ENCODE results near the gene OR8K5.

OR8K5 gene

GRCh38 chr11:56188602-56189001, 28.5 kb upstream of the OR8K5 start:
- H3K36me3 ChIP-seq (replicated peaks in 1 of 2; ENCODE audit: control insufficient read depth in 2 of 2, insufficient read depth in 2 of 2, low read length in 2 of 2): no peaks in the 10 kb centered on the region
- no peak overlapping the region for H2AK5ac ChIP-seq (ENCODE audit: low read depth, low read length)
- H2BK5ac ChIP-seq (ENCODE audit: low read length): no peak overlapping the region
- peaks cover 0 to 2% of the 10 kb centered on the region in 2 donors for H3K9me3 ChIP-seq (replicated peaks in 1 of 2; ENCODE audit: control insufficient read depth in 2 of 2, insufficient read depth in 1 of 2, low read depth in 1 of 2, low read length in 2 of 2)
- H3K4me3 ChIP-seq (ENCODE audit: low read length in 2 of 2): no peak overlapping the region
- no peak overlapping the region for H2BK120ac ChIP-seq (ENCODE audit: low read depth, low read length)
- H3K4me2 ChIP-seq (ENCODE audit: insufficient read depth, low read length, poor library complexity, severe bottlenecking): no peak overlapping the region
- no peak overlapping the region for H3K23ac ChIP-seq (ENCODE audit: low read depth, low read length, poor library complexity)
- no peak overlapping the region for H3K14ac ChIP-seq (ENCODE audit: low read length)
- H3K4me1 ChIP-seq (ENCODE audit: control insufficient read depth in 2 of 2, insufficient read depth in 1 of 2, low read depth in 1 of 2, low read length in 2 of 2): no peaks in the 10 kb centered on the region
- H4K8ac ChIP-seq (ENCODE audit: low read depth, low read length): no peak overlapping the region
- no peak overlapping the region for H4K91ac ChIP-seq (ENCODE audit: low read depth, low read length, poor library complexity)
- no peak overlapping the region for H3K18ac ChIP-seq (ENCODE audit: low read length)
- H3K9ac ChIP-seq (ENCODE audit: low read depth, low read length, poor library complexity): no peak overlapping the region
- no peaks in the 10 kb centered on the region for H3K79me1 ChIP-seq (ENCODE audit: low read depth, low read length)
- H3K27ac ChIP-seq (replicated peaks; ENCODE audit: low read length): no peak overlapping the region
- H2BK12ac ChIP-seq (ENCODE audit: low read length): no peak overlapping the region
- no peak overlapping the region for H3K4ac ChIP-seq (ENCODE audit: low read length)
- H2BK15ac ChIP-seq (ENCODE audit: low read length): no peak overlapping the region
- no peaks in the 10 kb centered on the region for H3K27me3 ChIP-seq (ENCODE audit: control insufficient read depth in 3 of 3, insufficient read depth in 3 of 3, low read depth in 1 of 3, low read length in 3 of 3)
- no peak overlapping the region for H2AFZ ChIP-seq (ENCODE audit: low read length)
- DNase-seq (ENCODE audit: low spot score): no peak
- WGBS, 2 donors (ENCODE audit: extremely low coverage in 2 of 2, insufficient read length in 2 of 2, insufficient replicate concordance in 1 of 2): no CpG with 5 or more reads among the region's 3 CpGs

GRCh38 chr11:56183459-56183858, 23.3 kb upstream of the OR8K5 start:
- no peak overlapping the region for H2BK5ac ChIP-seq (ENCODE audit: low read length)

GRCh38 chr11:56176318-56176717, 16.2 kb upstream of the OR8K5 start, which contains the start of gene OR5J2:
OR5J2 (plus strand) TSS chr11:56176618; CDS start chr11:56176618, 0 bp downstream.
- no peak within 1 kb of the TSS for H3K4me3 ChIP-seq (ENCODE audit: low read length in 2 of 2)
- no peak within 1 kb of the TSS for H2BK120ac ChIP-seq (ENCODE audit: low read depth, low read length)
- no peak within 1 kb of the TSS for H3K18ac ChIP-seq (ENCODE audit: low read length)
- no peak within 1 kb of the TSS for H2BK12ac ChIP-seq (ENCODE audit: low read length)
- H3K27ac ChIP-seq (replicated peaks; ENCODE audit: low read length): no peak within 1 kb of the TSS
- H3K9me3 ChIP-seq (replicated peaks in 1 of 2; ENCODE audit: control insufficient read depth in 2 of 2, insufficient read depth in 1 of 2, low read depth in 1 of 2, low read length in 2 of 2): peaks cover 0 to 4% of the 10 kb centered on the region in 2 donors
- no peak within 1 kb of the TSS for H2AK5ac ChIP-seq (ENCODE audit: low read depth, low read length)
- H4K8ac ChIP-seq (ENCODE audit: low read depth, low read length): no peak within 1 kb of the TSS
- H3K9ac ChIP-seq (ENCODE audit: low read depth, low read length, poor library complexity): no peak within 1 kb of the TSS
- no peak within 1 kb of the TSS for H2AFZ ChIP-seq (ENCODE audit: low read length)
- no peak within 1 kb of the TSS for H4K91ac ChIP-seq (ENCODE audit: low read depth, low read length, poor library complexity)
- no peak within 1 kb of the TSS for H3K4me2 ChIP-seq (ENCODE audit: insufficient read depth, low read length, poor library complexity, severe bottlenecking)
- no peaks in the 10 kb centered on the region for H3K4me1 ChIP-seq (ENCODE audit: control insufficient read depth in 2 of 2, insufficient read depth in 1 of 2, low read depth in 1 of 2, low read length in 2 of 2)
- no peaks in the 10 kb centered on the region for H3K79me1 ChIP-seq (ENCODE audit: low read depth, low read length)
- H2BK5ac ChIP-seq (ENCODE audit: low read length): no peak within 1 kb of the TSS
- no peaks in the 10 kb centered on the region for H3K27me3 ChIP-seq (ENCODE audit: control insufficient read depth in 3 of 3, insufficient read depth in 3 of 3, low read depth in 1 of 3, low read length in 3 of 3)
- no peak for DNase-seq (ENCODE audit: low spot score)
- no peaks in the 10 kb centered on the region for H3K36me3 ChIP-seq (replicated peaks in 1 of 2; ENCODE audit: control insufficient read depth in 2 of 2, insufficient read depth in 2 of 2, low read length in 2 of 2)
- no peak within 1 kb of the TSS for H3K4ac ChIP-seq (ENCODE audit: low read length)
- no peak within 1 kb of the TSS for H2BK15ac ChIP-seq (ENCODE audit: low read length)
- H3K23ac ChIP-seq (ENCODE audit: low read depth, low read length, poor library complexity): no peak within 1 kb of the TSS
- WGBS, 2 donors (ENCODE audit: extremely low coverage in 2 of 2, insufficient read length in 2 of 2, insufficient replicate concordance in 1 of 2): no CpG with 5 or more reads among the region's 1 CpG
- H3K14ac ChIP-seq (ENCODE audit: low read length): no peak within 1 kb of the TSS

More at GRCh38 chr11:56183459-56183858, 23.3 kb upstream of the OR8K5 start:
- Histone ChIP-seq H2AFZ (ENCODE audit: low read length) (no peak overlapping the region), H3K36me3 (replicated peaks in 1 of 2; ENCODE audit: control insufficient read depth in 2 of 2, insufficient read depth in 2 of 2, low read length in 2 of 2) (no peaks in the 10 kb centered on the region), H3K27ac (replicated peaks; ENCODE audit: low read length) (no peak overlapping the region), H3K4me1 (ENCODE audit: control insufficient read depth in 2 of 2, insufficient read depth in 1 of 2, low read depth in 1 of 2, low read length in 2 of 2) (no peaks in the 10 kb centered on the region), H3K18ac (ENCODE audit: low read length) (no peak overlapping the region), H3K23ac (ENCODE audit: low read depth, low read length, poor library complexity) (no peak overlapping the region), H2AK5ac (ENCODE audit: low read depth, low read length) (no peak overlapping the region), H3K79me1 (ENCODE audit: low read depth, low read length) (no peaks in the 10 kb centered on the region), H3K4me3 (ENCODE audit: low read length in 2 of 2) (no peak overlapping the region), H2BK12ac (ENCODE audit: low read length) (no peak overlapping the region), H2BK15ac (ENCODE audit: low read length) (no peak overlapping the region), H3K4me2 (ENCODE audit: insufficient read depth, low read length, poor library complexity, severe bottlenecking) (no peak overlapping the region), H3K14ac (ENCODE audit: low read length) (no peak overlapping the region), H3K9me3 (replicated peaks in 1 of 2; ENCODE audit: control insufficient read depth in 2 of 2, insufficient read depth in 1 of 2, low read depth in 1 of 2, low read length in 2 of 2) (peaks cover 0 to 2% of the 10 kb centered on the region in 2 donors), H4K91ac (ENCODE audit: low read depth, low read length, poor library complexity) (no peak overlapping the region), H3K9ac (ENCODE audit: low read depth, low read length, poor library complexity) (no peak overlapping the region), H3K4ac (ENCODE audit: low read length) (no peak overlapping the region), H3K27me3 (ENCODE audit: control insufficient read depth in 3 of 3, insufficient read depth in 3 of 3, low read depth in 1 of 3, low read length in 3 of 3) (no peaks in the 10 kb centered on the region), H4K8ac (ENCODE audit: low read depth, low read length) (no peak overlapping the region), H2BK120ac (ENCODE audit: low read depth, low read length) (no peak overlapping the region)
- DNase-seq (ENCODE audit: low spot score): no peak

- H3K23ac ChIP-seq (ENCODE audit: low read depth, low read length, poor library complexity): no peak overlapping the region
- no peaks in the 10 kb centered on the region for H3K79me1 ChIP-seq (ENCODE audit: low read depth, low read length)
- no CpG with 5 or more reads among the region's 3 CpGs for WGBS, 2 donors (ENCODE audit: extremely low coverage in 2 of 2, insufficient read length in 2 of 2, insufficient replicate concordance in 1 of 2)
- no peaks in the 10 kb centered on the region for H3K27me3 ChIP-seq (ENCODE audit: control insufficient read depth in 3 of 3, insufficient read depth in 3 of 3, low read depth in 1 of 3, low read length in 3 of 3)
- no peak overlapping the region for H3K27ac ChIP-seq (replicated peaks; ENCODE audit: low read length)
- peaks cover 0 to 2% of the 10 kb centered on the region in 2 donors for H3K9me3 ChIP-seq (replicated peaks in 1 of 2; ENCODE audit: control insufficient read depth in 2 of 2, insufficient read depth in 1 of 2, low read depth in 1 of 2, low read length in 2 of 2)
- H2AK5ac ChIP-seq (ENCODE audit: low read depth, low read length): no peak overlapping the region
- H3K4me3 ChIP-seq (ENCODE audit: low read length in 2 of 2): no peak overlapping the region
- no peak overlapping the region for H3K4me2 ChIP-seq (ENCODE audit: insufficient read depth, low read length, poor library complexity, severe bottlenecking)
- no peak overlapping the region for H3K4ac ChIP-seq (ENCODE audit: low read length)
- no peak overlapping the region for H4K8ac ChIP-seq (ENCODE audit: low read depth, low read length)
- no peak overlapping the region for H3K9ac ChIP-seq (ENCODE audit: low read depth, low read length, poor library complexity)
- H2BK15ac ChIP-seq (ENCODE audit: low read length): no peak overlapping the region
- H4K91ac ChIP-seq (ENCODE audit: low read depth, low read length, poor library complexity): no peak overlapping the region
- no peaks in the 10 kb centered on the region for H3K4me1 ChIP-seq (ENCODE audit: control insufficient read depth in 2 of 2, insufficient read depth in 1 of 2, low read depth in 1 of 2, low read length in 2 of 2)
- no peak overlapping the region for H2BK120ac ChIP-seq (ENCODE audit: low read depth, low read length)
- no peak overlapping the region for H2BK5ac ChIP-seq (ENCODE audit: low read length)
- H3K36me3 ChIP-seq (replicated peaks in 1 of 2; ENCODE audit: control insufficient read depth in 2 of 2, insufficient read depth in 2 of 2, low read length in 2 of 2): no peaks in the 10 kb centered on the region
- no peak overlapping the region for H2BK12ac ChIP-seq (ENCODE audit: low read length)
- no peak overlapping the region for H3K14ac ChIP-seq (ENCODE audit: low read length)
- H3K18ac ChIP-seq (ENCODE audit: low read length): no peak overlapping the region
- no peak for DNase-seq (ENCODE audit: low spot score)
- H2AFZ ChIP-seq (ENCODE audit: low read length): no peak overlapping the region
These were observed 12.2 kb upstream of the OR8K5 start for GRCh38 chr11:56172256-56172830.

Measured in neuronal stem cell (in vitro differentiated cells).